SU-DHL-6 (cell line): ENCODE results near the gene GALNT14.

Experiments used
- CTCF ChIP-seq: fragments of 200-600 bp; sonication (generic); IDR thresholded peaks from one replicate; pipeline ENCODE4 v1.5.1; 2017; ENCODE audit warnings: antibody characterized with exemption, mild to moderate bottlenecking, low read length, moderate library complexity; ENCODE audit not compliant: insufficient read depth, poor library complexity, severe bottlenecking
- EZH2phosphoT487 ChIP-seq: fragments of 200-600 bp; sonication (generic), shearing (Covaris generic); conservative IDR thresholded peaks from 2 replicates; pipeline ENCODE4 v1.6.1; 2018; ENCODE audit warnings: mild to moderate bottlenecking, antibody characterized with exemption, low read length, moderate library complexity, mixed read lengths

GRCh38 chr2:30947686-30948085, 190.6 kb downstream of the GALNT14 start:
- TF ChIP-seq CTCF: no peak
- no peak for TF ChIP-seq EZH2phosphoT487
